Activated naive CD8-positive, alpha-beta T cell treated with anti-CD3 and anti-CD28 coated beads, Interleukin-2, amount 10 ng/mL, durations not matched to agents 7 days and 5 days (primary cell): ENCODE measurements around the gene NUAK1. TPM values are rescaled to one million over a fixed set of nuclear protein-coding genes. Genes with fewer than 3 reads are reported as not detected.
"Not testable (repeated sequence)": the region's sequence is repeated elsewhere in the genome, so short reads cannot be mapped to it uniquely, and the experiment has no call there.

Source experiments
- ATAC-seq: fragments of 150-1000 bp; cut with Tn5 transposase; one replicate; pipeline ENCODE4 v1.10.0; 2021; ENCODE audit warnings: low read depth, moderate library complexity
- POLR2A ChIA-PET: fragments of 350-600 bp; sonication (Branson Sonifier 250); formaldehyde crosslinking; loops from one replicate; lab custom pipeline; 2021; ENCODE audit warnings: antibody characterized with exemption; lab: Charles Lee
- DNase-seq: peaks from one replicate; pipeline ENCODE4 v3.0.0; 2021
- H3K27ac Mint-ChIP-seq: one replicate; pipeline ENCODE4 v1.8.0; 2022; ENCODE audit warnings: mild to moderate bottlenecking, mixed read lengths
- H3K27me3 Mint-ChIP-seq: one replicate; pipeline ENCODE4 v1.8.0; 2022; ENCODE audit warnings: mild to moderate bottlenecking, moderate library complexity, mixed read lengths
- H3K36me3 Mint-ChIP-seq: one replicate; pipeline ENCODE4 v1.8.0; 2021; ENCODE audit warnings: mild to moderate bottlenecking, mixed read lengths
- H3K4me1 Mint-ChIP-seq: one replicate; pipeline ENCODE4 v1.8.0; 2021; ENCODE audit warnings: mixed read lengths
- H3K4me3 Mint-ChIP-seq: one replicate; pipeline ENCODE4 v1.8.0; 2022; ENCODE audit warnings: mild to moderate bottlenecking, moderate library complexity, mixed read lengths
- H3K9me3 Mint-ChIP-seq: one replicate; pipeline ENCODE4 v1.8.0; 2021; ENCODE audit warnings: mixed read lengths
- total RNA-seq, 2 experiments: library from RNA; stranded (reverse); gene quantifications; one replicate each; pipeline ENCODE4 v1.2.3, GENCODE V29; 2021

NUAK1 gene
- total RNA-seq, 2 experiments from 2014 or later = not detected

DNA sequence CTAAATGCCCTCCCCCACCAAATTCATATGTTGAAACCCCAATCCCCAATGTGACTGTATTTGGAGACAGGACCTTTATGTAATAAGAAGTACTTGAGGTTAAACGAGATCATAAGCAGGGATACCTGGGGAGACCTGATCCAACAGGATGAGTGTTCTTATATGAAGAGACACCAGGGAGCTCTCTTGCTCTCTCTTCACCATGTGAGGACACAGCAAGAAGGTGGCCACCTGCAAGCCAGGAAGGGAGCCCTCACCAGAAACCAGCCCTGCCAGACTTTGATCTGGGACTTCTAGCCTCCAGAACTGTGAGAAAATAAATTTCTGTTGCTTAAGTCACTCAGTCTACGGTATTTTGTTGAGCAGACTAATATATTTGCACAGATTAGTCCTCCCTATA is 113.6 kb downstream of the NUAK1 start:
- H3K27ac Mint-ChIP-seq = no peak overlapping the region
- POLR2A ChIA-PET = no interaction called here
- no peaks in the 10 kb centered on the region for H3K4me1 Mint-ChIP-seq
- peaks cover 2% of the 10 kb centered on the region for H3K27me3 Mint-ChIP-seq
- no peak overlapping the region for H3K4me3 Mint-ChIP-seq
- H3K9me3 Mint-ChIP-seq = peaks cover 1% of the 10 kb centered on the region
- no peak for DNase-seq
- no peak for ATAC-seq
- no peaks in the 10 kb centered on the region for H3K36me3 Mint-ChIP-seq

DNA sequence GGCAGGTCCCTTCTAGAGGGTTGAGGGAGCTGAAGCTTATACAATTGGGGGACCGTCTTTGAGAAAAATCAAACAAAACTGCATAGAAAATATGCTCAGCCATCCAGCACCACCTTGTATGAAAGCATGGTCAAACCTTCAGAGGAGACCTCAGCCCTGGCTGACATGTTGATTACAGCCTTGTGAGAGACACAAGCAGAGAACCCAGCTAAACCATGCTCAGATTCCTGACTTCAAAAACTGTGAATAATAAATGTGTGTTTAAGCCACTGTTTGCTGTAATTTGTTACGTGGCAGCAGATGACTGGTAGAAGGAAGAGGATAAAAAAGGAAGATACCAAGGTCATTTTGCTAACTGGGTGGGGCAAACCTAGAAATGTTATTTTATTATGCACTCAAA is 115.7 kb downstream of the NUAK1 start:
- no peak for ATAC-seq
- no peaks in the 10 kb centered on the region for H3K4me1 Mint-ChIP-seq
- H3K27me3 Mint-ChIP-seq = peaks cover 2% of the 10 kb centered on the region
- H3K9me3 Mint-ChIP-seq = peaks cover 12% of the 10 kb centered on the region
- H3K27ac Mint-ChIP-seq = no peak overlapping the region
- POLR2A ChIA-PET = no interaction called here
- DNase-seq = no peak
- no peak overlapping the region for H3K4me3 Mint-ChIP-seq
- no peaks in the 10 kb centered on the region for H3K36me3 Mint-ChIP-seq

DNA sequence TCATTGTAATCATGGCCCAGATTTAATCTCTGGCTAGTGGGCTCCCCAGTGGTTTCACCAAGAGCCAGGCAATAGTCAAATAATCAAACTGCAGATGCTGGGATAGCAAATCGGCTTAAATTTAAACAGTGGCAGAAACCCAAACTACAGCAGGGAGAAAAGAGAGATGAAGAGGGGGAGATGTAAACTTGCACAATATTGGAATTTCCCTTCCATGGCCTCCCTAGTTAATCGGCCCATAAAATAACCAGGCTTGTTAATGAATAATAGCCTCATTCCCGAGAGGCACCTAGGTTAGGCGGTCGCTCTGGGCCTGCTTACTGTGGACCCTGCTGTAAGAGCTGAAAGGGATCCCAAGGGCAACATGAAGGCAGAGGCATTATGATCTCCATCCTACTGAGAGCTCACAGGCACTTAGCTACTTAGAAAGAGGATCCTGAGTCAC is 116.2 kb downstream of the NUAK1 start:
- POLR2A ChIA-PET = no interaction called here
- H3K36me3 Mint-ChIP-seq = no peaks in the 10 kb centered on the region
- no peak overlapping the region for H3K4me3 Mint-ChIP-seq
- peaks cover 2% of the 10 kb centered on the region for H3K27me3 Mint-ChIP-seq
- ATAC-seq (no peak), DNase-seq (no peak)
- H3K27ac Mint-ChIP-seq = no peak overlapping the region
- H3K9me3 Mint-ChIP-seq = peaks cover 12% of the 10 kb centered on the region
- no peaks in the 10 kb centered on the region for H3K4me1 Mint-ChIP-seq

DNA sequence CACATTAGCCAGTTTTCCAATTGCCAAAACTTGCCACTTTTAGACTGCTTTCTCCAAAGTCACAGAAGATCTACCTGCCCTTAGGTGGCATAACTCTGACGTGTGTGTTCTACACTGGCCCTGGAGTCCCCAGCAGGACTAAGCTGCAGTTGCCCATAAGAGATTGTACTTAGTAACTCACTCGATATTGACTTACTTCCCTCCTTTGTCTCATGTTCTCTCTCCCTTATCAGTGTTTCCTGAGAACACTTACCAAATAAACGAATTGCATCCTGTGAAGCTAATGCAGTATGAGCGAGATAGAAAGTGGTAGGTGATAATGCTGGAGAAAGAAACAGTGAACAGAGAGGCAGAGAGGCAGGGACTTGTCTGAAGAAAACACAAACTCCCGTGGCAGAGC is 117.2 kb downstream of the NUAK1 start:
- Mint-ChIP-seq H3K27ac (no peak overlapping the region), H3K9me3 (peaks cover 12% of the 10 kb centered on the region), H3K4me3 (no peak overlapping the region), H3K36me3 (no peaks in the 10 kb centered on the region), H3K27me3 (peaks cover 2% of the 10 kb centered on the region), H3K4me1 (no peaks in the 10 kb centered on the region)
- ATAC-seq (no peak), DNase-seq (no peak)
- POLR2A ChIA-PET = no interaction called here

DNA sequence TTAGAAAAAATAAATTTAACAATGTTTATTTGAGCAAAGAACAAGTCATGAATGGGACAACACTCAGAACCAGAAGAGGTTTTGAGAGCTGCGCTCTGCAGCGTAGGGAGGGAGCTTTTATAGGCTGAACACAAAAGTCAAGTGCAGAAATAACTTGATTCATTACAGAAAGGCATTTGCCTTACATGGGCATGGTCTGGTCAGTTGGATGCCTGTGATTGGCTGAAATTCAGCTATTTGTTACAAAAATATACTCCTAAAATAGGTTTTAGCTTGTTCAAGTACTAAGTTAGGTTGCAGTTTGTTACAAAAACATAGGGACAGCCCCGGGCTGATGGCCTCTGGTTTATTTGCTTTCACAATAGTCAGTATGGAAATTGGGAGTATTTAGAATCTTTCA is 118.0 kb downstream of the NUAK1 start:
- DNase-seq (no peak), ATAC-seq (no peak)
- no peaks in the 10 kb centered on the region for H3K4me1 Mint-ChIP-seq
- H3K27me3 Mint-ChIP-seq = no peaks in the 10 kb centered on the region
- peaks cover 13% of the 10 kb centered on the region for H3K9me3 Mint-ChIP-seq
- POLR2A ChIA-PET = interaction anchor here (0.6 kb wide), 1 partner anchor 135 kb away, joined by 3 read pairs; no protein-coding TSS in a partner anchor
- no peak overlapping the region for H3K4me3 Mint-ChIP-seq
- H3K36me3 Mint-ChIP-seq = no peaks in the 10 kb centered on the region
- no peak overlapping the region for H3K27ac Mint-ChIP-seq

DNA sequence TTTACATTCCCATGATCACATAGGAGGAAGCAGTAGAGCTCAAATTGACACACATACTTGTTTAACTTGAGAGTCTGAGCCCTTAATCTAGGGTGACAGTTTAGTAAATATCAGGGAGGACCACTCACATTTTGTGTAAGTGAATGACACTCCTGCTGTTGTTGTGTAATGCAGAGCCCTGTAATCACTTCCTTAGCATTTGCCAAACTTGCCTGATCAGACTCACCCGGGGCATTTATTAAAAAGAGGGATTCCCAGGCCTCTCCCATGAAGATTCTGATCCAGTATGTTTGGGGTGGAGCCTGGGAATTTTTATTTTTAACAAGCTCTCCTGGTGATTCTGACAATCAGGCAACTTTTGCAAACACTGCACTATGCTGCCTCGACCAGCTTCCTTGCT is 119.6 kb downstream of the NUAK1 start:
- H3K4me3 Mint-ChIP-seq = no peak overlapping the region
- H3K27ac Mint-ChIP-seq = no peak overlapping the region
- no peaks in the 10 kb centered on the region for H3K4me1 Mint-ChIP-seq
- DNase-seq = no peak
- no peaks in the 10 kb centered on the region for H3K27me3 Mint-ChIP-seq
- no peaks in the 10 kb centered on the region for H3K36me3 Mint-ChIP-seq
- POLR2A ChIA-PET = no interaction called here
- peaks cover 13% of the 10 kb centered on the region for H3K9me3 Mint-ChIP-seq
- no peak for ATAC-seq

DNA sequence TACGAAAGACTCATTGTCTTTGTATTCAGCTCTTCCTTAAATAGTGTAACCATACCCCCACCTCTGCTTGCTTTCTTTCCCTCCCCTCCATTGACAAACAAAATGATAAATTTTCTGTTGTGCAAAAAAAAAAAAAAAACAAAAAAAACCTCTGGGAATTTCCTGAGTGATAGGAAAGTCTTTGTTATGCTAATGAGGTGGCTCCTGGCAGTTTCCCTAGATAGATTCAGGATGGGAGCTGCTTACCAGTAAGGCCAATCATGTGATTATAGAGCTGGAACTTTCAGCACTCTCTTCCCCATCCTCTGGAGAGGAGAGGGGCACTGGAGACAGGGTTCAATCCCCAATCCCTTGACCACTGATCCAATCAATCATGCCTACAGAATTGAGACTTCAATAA is 120.5 kb downstream of the NUAK1 start:
- ATAC-seq (no peak), DNase-seq (no peak)
- peaks cover 13% of the 10 kb centered on the region for H3K9me3 Mint-ChIP-seq
- POLR2A ChIA-PET = no interaction called here
- H3K27me3 Mint-ChIP-seq = no peaks in the 10 kb centered on the region
- H3K4me3 Mint-ChIP-seq = no peak overlapping the region
- H3K4me1 Mint-ChIP-seq = no peaks in the 10 kb centered on the region
- no peak overlapping the region for H3K27ac Mint-ChIP-seq
- H3K36me3 Mint-ChIP-seq = no peaks in the 10 kb centered on the region

DNA sequence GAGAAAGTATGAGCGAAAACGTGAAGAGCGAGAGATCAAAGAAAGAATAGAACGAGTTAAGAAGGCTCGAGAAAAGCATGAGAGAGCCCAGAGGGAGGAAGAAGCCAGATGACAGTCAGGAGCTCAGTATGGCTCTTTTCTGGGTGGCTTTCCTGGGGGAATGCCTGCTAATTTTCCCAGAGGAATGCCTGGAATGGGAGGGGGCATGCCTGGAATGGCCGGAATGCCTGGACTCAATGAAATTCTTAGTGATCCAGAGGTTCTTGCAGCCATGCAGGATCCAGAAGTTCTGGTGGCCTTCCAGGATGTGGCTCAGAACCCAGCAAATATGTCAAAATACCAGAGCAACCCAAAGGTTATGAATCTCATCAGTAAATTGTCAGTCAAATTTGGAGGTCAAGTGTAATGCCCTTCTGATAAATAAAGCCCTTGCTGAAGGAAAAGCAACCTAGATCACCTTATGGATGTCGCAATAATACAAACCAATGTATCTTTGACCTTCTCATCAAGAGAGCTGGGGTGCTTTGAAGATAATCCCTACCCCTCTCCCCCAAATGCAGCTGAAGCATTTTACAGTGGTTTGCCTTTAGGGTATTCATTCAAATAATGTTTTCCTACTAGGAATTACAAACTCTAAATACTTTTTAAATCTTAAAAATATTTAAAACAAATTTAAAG is 122.0 kb downstream of the NUAK1 start:
- POLR2A ChIA-PET, H3K4me3 Mint-ChIP-seq, H3K4me1 Mint-ChIP-seq, ATAC-seq, DNase-seq, H3K27me3 Mint-ChIP-seq, H3K36me3 Mint-ChIP-seq, H3K27ac Mint-ChIP-seq: not testable (repeated sequence)
- peaks cover 13% of the 10 kb centered on the region for H3K9me3 Mint-ChIP-seq

DNA sequence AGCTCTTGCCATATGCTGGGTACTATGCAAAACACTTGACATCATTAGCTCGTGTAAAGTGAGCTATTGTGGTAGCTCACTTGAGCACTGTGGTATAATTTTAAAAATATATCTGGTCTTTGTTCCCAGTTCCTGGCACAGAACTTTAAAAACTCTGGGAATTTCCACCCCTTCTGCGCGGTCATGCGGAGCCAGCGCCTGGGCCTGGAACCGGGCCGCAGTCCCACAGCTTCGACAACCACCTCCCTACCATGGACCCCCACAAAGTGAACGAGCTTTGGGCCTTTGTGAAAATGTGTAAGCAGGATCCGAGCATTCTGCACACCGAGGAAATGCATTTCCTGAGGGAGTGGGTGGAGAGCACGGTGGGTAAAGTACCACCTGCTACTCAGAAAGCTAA is 123.1 kb downstream of the NUAK1 start:
- no peak overlapping the region for H3K27ac Mint-ChIP-seq
- ATAC-seq (no peak), DNase-seq (no peak)
- no peaks in the 10 kb centered on the region for H3K4me1 Mint-ChIP-seq
- POLR2A ChIA-PET = no interaction called here
- no peaks in the 10 kb centered on the region for H3K36me3 Mint-ChIP-seq
- no peaks in the 10 kb centered on the region for H3K27me3 Mint-ChIP-seq
- H3K4me3 Mint-ChIP-seq = no peak overlapping the region
- H3K9me3 Mint-ChIP-seq = peaks cover 13% of the 10 kb centered on the region

DNA sequence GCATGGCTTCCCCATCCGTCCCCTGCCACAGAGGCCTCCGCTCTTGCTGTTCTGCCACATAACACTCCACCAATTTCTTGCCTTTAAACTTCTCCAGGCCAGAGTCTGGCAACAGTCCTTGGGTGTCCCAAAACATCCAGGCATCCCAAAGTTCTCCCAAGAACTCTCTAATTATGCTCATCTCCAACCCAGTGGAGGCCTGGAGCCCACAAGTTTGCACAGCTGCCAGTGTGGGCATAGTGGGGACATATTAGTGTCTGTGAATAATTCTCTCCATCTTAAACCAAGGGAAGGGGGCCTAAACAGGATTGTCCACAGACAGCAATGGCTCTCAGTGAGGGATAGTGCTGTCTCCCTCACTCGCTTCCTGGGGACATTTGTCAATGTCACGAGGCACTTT is 124.8 kb downstream of the NUAK1 start:
- Mint-ChIP-seq H3K4me1 (no peaks in the 10 kb centered on the region), H3K4me3 (no peak overlapping the region), H3K27me3 (no peaks in the 10 kb centered on the region)

More for the DNA sequence above, 124.8 kb downstream of the NUAK1 start:
- POLR2A ChIA-PET = no interaction called here
- no peak overlapping the region for H3K27ac Mint-ChIP-seq
- no peak for ATAC-seq
- DNase-seq = no peak
- no peaks in the 10 kb centered on the region for H3K36me3 Mint-ChIP-seq
- peaks cover 5% of the 10 kb centered on the region for H3K9me3 Mint-ChIP-seq

Other genes with a start within 250 kb of the NUAK1 start
- 1 to 10 TPM; 3.9 TPM for gene CKAP4, start 109.1 kb upstream of the NUAK1 start, total RNA-seq
- 10 to 100 TPM; 40.9 to 50.8 TPM for gene TCP11L2, start 163.8 kb upstream of the NUAK1 start, total RNA-seq
- gene POLR3B, start 218.8 kb upstream of the NUAK1 start, total RNA-seq = 1 to 10 TPM; 4.7 TPM